Aorta (tissue), 5 donors: Measurements from ENCODE around the gene PRKAG1. TPM values are rescaled to one million over a fixed set of nuclear protein-coding genes. Genes with fewer than 3 reads are reported as not detected.

Experiments
- ATAC-seq: fragments of 200-7000 bp; cut with Tn5 transposase; one replicate; pipeline ENCODE4 v1.9.1; 2022; ENCODE audit warnings: moderate library complexity; ENCODE audit not compliant: low FRiP score
- DNase-seq, 2 donors: peaks; one replicate each; pipeline ENCODE4 v3.0.0-alpha.2; 2020
- H3K27ac ChIP-seq, 2 donors: one replicate each; pipeline ENCODE4 v1.5.1; 2013; ENCODE audit warnings: low read length in 2 of 2, mild to moderate bottlenecking in 2 of 2, moderate library complexity in 2 of 2, control low read depth in 1 of 2, inconsistent platforms in 1 of 2, low read depth in 1 of 2
- H3K27me3 ChIP-seq, 2 donors: one replicate each; pipeline ENCODE4 v1.6.1; 2013; ENCODE audit warnings: control low read depth in 1 of 2, low read length in 1 of 2, mild to moderate bottlenecking in 1 of 2, moderate library complexity in 1 of 2; ENCODE audit not compliant: insufficient read depth in 2 of 2, control insufficient read depth in 1 of 2
- H3K36me3 ChIP-seq, 2 donors: one replicate each; pipeline ENCODE4 v1.6.1; 2013; ENCODE audit warnings: control low read depth in 1 of 2, low read length in 1 of 2, mild to moderate bottlenecking in 1 of 2; ENCODE audit not compliant: insufficient read depth in 2 of 2, control insufficient read depth in 1 of 2
- H3K4me1 ChIP-seq, 2 donors: one replicate each; pipeline ENCODE4 v1.6.1; 2013; ENCODE audit warnings: low read length in 2 of 2, control low read depth in 1 of 2, mild to moderate bottlenecking in 1 of 2, moderate library complexity in 1 of 2; ENCODE audit not compliant: insufficient read depth in 2 of 2, control insufficient read depth in 1 of 2
- H3K4me3 ChIP-seq, 2 donors: one replicate each; pipeline ENCODE4 v1.5.1; 2013; ENCODE audit warnings: low read length in 2 of 2, control low read depth in 1 of 2, mild to moderate bottlenecking in 1 of 2
- H3K9me3 ChIP-seq: one replicate; pipeline ENCODE4 v1.6.1; 2013; ENCODE audit warnings: mild to moderate bottlenecking, low read length; ENCODE audit not compliant: control insufficient read depth
- WGBS, 2 donors: extraction: QIAGEN DNeasy Blood & Tissue Kit; methylation state at CpG; one replicate each; pipeline ENCODE4 v1.1.7; 2013; 5-methylcytosine and 5-hydroxymethylcytosine counted together
- intact Hi-C, 2 donors: fragments of 100-400 bp; cut with DNase I; formaldehyde crosslinking; loops; one replicate each; pipeline versions ENCODE4 v1.14.2 to v1.15.0; 2022
- polyA plus RNA-seq, 2 donors: library from polyadenylated mRNA; stranded (reverse); fragments of 200-250 nt; gene quantifications; one replicate each; pipeline ENCODE4 v1.2.3, GENCODE V29; 2013
- total RNA-seq, 2 donors: library from RNA; stranded (reverse); fragmentation: NEBNext Ultra II Directional; extraction: Animal tissue kit (Norgen Biotek cat#: 25700); gene quantifications; one replicate each; pipeline ENCODE4 v1.2.1, GENCODE V29; 2021
- donor health status: healthy with polysubstance abuse.
- donor health status: Bipolar disorder and iron deficiency.
- donor health status: DM: no; HTN: no; CAD: no.
- donor health status: DM: no; HTN: no; CAD: no.
- donor health status: DM: yes; HTN: yes; CAD: no.

The PRKAG1 gene
- total and polyA plus RNA-seq, 4 donors, result 44.8 to 57.1 (median 49.3) TPM

GRCh38 chr12:48972213-48972951 is 46.2 kb downstream of the PRKAG1 start:
- no peak for DNase-seq
- H3K4me1 ChIP-seq, result no peaks in the 10 kb centered on the region
- H3K4me3 ChIP-seq, result no peak overlapping the region
- no peaks in the 10 kb centered on the region for H3K27me3 ChIP-seq
- H3K36me3 ChIP-seq, result no peaks in the 10 kb centered on the region
- intact Hi-C loops, result no loop called here
- ATAC-seq, result no peak
- H3K9me3 ChIP-seq, result no peaks in the 10 kb centered on the region
- H3K27ac ChIP-seq, result no peak overlapping the region
- WGBS, 2 donors, result 28 to 29% methylated on average over 18 to 23 of the region's 23 CpGs

- 45 to 47% methylated on average over 10 of the region's 10 CpGs for WGBS, 2 donors
- H3K9me3 ChIP-seq, result no peaks in the 10 kb centered on the region
- no peak overlapping the region for H3K27ac ChIP-seq
- intact Hi-C loops, result no loop called here
- H3K36me3 ChIP-seq, result no peaks in the 10 kb centered on the region
- H3K4me1 ChIP-seq, result no peaks in the 10 kb centered on the region
- H3K27me3 ChIP-seq, result no peaks in the 10 kb centered on the region
- no peak for ATAC-seq
- DNase-seq, result no peak
- H3K4me3 ChIP-seq, result no peak overlapping the region
Observed at GRCh38 chr12:48970702-48971334, 47.8 kb downstream of the PRKAG1 start.

- peak; percentile 21 for ATAC-seq
- intact Hi-C loops, result no loop called here
- Histone ChIP-seq H3K27ac (no peak overlapping the region), H3K4me1 (no peaks in the 10 kb centered on the region), H3K4me3 (no peak overlapping the region), H3K36me3 (no peaks in the 10 kb centered on the region), H3K27me3 (no peaks in the 10 kb centered on the region), H3K9me3 (no peaks in the 10 kb centered on the region)
- peak in 1 of 2 donors; percentile 81 for DNase-seq
- WGBS, 2 donors, result 15 to 16% methylated on average over 70 to 77 of the region's 77 CpGs
Observed at GRCh38 chr12:48969833-48970701, 48.5 kb downstream of the PRKAG1 start.

- Histone ChIP-seq H3K27me3 (no peaks in the 10 kb centered on the region), H3K4me3 (no peak overlapping the region)
- no peak for ATAC-seq
Observed at GRCh38 chr12:48969160-48969771, 49.3 kb downstream of the PRKAG1 start.

DNA sequence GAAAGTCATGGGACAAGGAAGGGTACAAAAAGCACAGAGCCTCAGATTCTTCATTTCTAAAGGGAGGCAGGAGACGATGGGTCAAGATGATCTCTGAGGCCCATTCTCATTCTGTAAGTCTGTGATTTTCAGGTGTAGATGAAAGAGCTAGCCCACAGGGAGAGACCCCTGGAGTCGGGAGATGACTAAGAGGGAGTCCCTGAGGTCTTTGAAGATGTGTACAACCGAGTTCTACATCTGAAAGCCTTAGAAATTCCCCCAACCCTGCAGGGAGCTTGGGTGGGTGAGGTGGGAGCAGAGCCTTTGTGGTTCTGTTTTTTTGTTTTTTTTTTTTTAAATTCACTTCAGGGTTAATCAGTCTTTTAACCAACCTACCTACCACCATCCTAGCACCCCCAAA is 50.1 kb downstream of the PRKAG1 start:
- no peaks in the 10 kb centered on the region for H3K4me1 ChIP-seq
- H3K9me3 ChIP-seq, result no peaks in the 10 kb centered on the region
- no peak overlapping the region for H3K27ac ChIP-seq
- DNase-seq, result no peak
- intact Hi-C loops, result no loop called here
- no peaks in the 10 kb centered on the region for H3K27me3 ChIP-seq
- H3K36me3 ChIP-seq, result no peaks in the 10 kb centered on the region
- WGBS, 2 donors, result 88 to 98% methylated on average over 3 of the region's 3 CpGs
- H3K4me3 ChIP-seq, result no peak overlapping the region
- no peak for ATAC-seq

More at GRCh38 chr12:48969160-48969771, 49.3 kb downstream of the PRKAG1 start:
- WGBS, 2 donors, result 55 to 62% methylated on average over 8 of the region's 8 CpGs
- intact Hi-C loops, result no loop called here
- Histone ChIP-seq H3K9me3 (no peaks in the 10 kb centered on the region), H3K36me3 (no peaks in the 10 kb centered on the region), H3K27ac (no peak overlapping the region), H3K4me1 (no peaks in the 10 kb centered on the region)
- no peak for DNase-seq

DNA sequence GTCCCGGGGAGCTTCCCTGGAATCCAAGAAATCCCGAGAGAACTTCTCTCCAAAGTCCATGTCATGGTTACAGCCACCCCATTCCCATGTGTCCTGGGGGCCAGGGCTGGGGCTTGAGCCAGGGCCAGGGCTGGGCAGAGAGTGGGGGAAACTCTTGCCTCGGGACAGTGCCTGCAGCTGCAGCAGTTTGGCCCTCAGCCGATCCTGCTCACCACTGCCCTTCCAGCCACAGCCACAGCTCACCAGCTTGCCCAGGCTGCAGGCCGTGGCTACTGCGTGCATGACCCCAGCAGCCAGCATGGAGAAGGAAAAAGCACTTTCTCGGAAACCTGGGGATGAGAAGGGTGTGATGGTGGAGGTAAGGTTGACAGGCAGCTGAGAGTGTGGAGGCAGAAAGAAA is 50.6 kb downstream of the PRKAG1 start:
- Histone ChIP-seq H3K4me3 (no peak overlapping the region), H3K36me3 (no peaks in the 10 kb centered on the region), H3K4me1 (no peaks in the 10 kb centered on the region), H3K9me3 (no peaks in the 10 kb centered on the region), H3K27ac (no peak overlapping the region), H3K27me3 (no peaks in the 10 kb centered on the region)
- ATAC-seq (no peak), DNase-seq (no peak)
- WGBS, 2 donors, result 77 to 83% methylated on average over 7 of the region's 7 CpGs
- intact Hi-C loops, result no loop called here

- no peak overlapping the region for H3K4me3 ChIP-seq
- no peaks in the 10 kb centered on the region for H3K4me1 ChIP-seq
- DNase-seq (no peak), ATAC-seq (no peak)
- 61 to 62% methylated on average over 20 of the region's 20 CpGs for WGBS, 2 donors
- H3K9me3 ChIP-seq, result no peaks in the 10 kb centered on the region
- intact Hi-C loops, result no loop called here
- no peaks in the 10 kb centered on the region for H3K36me3 ChIP-seq
- H3K27ac ChIP-seq, result no peak overlapping the region
- H3K27me3 ChIP-seq, result no peaks in the 10 kb centered on the region
Observed at GRCh38 chr12:48966177-48966895, 52.2 kb downstream of the PRKAG1 start.

DNA sequence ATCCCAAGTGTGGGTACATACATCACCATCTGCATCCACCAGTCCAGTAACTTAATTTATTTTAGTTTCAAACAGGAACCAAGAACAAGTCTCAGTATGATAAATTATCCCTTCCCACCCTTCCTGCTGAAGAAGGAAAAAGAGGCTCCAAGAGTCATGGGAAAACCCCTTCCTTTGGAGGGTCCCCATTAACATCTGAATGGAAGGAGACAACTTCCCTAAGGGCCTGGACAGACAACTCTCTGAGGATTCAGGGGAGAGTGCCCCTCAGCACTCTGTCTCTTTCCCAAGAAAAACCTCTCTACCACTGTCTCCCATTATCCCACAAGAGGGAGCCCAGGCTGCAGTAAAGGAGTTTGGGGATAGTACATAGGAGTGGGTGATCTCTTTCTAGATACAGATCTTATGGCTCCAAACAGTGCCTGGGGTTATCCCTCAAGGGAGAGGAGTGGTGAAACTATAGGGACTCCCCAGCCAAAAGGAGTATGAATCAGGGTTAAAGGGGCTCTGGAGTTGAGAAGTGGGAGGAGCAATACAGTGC is 53.2 kb downstream of the PRKAG1 start:
- Histone ChIP-seq H3K27ac (no peak overlapping the region), H3K4me3 (no peak overlapping the region), H3K4me1 (no peaks in the 10 kb centered on the region), H3K36me3 (no peaks in the 10 kb centered on the region), H3K27me3 (no peaks in the 10 kb centered on the region), H3K9me3 (no peaks in the 10 kb centered on the region)
- ATAC-seq (no peak), DNase-seq (no peak)
- intact Hi-C loops, result no loop called here
